NCI-H2029 treated with DMSO at 0.1 percent for 48 hours (cell line): Measurements from ENCODE around the gene CTDSP1.
A peak's percentile ranks its signal among the peaks of the same experiment; 100 is the strongest.

Experiments
- DNase-seq: peaks from one replicate; lab custom pipeline; 2025; lab: John Stamatoyannopoulos, UW

Gene CTDSP1

GRCh38 chr2:218400167-218400929, 680 bp downstream of the CTDSP1 start:
- no peak for DNase-seq

DNA sequence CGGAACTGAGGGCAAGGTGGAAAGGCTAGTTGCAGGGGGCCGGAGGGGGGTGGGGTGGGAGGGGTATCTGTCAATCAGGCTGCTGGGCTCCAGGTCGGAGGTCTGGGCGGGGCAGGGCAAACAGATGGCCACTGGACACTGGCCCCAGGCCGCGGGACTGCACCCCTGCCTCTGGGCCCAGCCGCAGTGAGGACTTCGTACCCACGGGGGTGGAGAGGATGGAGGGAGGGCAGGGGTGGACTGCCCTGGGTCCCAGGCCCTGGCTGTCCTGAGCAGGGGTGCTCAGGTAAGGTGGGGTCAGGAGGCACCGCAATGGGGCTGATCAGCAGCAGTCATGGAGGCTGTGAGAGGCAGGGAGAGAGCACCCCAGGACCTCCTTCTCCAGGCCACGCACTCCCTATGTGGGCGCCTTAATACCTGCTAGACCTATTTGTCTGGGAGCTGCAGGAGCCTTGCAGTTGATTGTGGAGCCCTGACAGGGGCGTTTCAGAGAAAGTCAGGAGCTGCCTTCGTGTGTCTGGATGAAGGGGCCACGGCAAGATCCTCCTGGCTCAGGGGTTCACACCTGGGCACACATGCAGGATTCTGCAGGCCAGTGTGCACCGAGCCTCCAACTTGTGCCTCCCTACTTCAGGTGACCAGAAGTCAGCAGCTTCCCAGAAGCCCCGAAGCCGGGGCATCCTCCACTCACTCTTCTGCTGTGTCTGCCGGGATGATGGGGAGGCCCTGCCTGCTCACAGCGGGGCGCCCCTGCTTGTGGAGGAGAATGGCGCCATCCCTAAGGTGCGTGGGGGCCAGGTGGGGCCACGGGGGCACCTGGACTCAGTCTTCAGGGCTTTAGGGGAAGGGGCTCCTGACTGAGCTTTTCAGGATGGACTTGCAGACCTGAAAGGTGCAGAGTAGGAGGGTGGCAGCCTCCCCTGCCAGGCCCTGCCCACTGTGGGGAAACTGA, 1.5 kb downstream of the CTDSP1 start:
- no peak for DNase-seq

- DNase-seq: no peak
Observed at GRCh38 chr2:218401890-218402289, 2.2 kb downstream of the CTDSP1 start.

DNA sequence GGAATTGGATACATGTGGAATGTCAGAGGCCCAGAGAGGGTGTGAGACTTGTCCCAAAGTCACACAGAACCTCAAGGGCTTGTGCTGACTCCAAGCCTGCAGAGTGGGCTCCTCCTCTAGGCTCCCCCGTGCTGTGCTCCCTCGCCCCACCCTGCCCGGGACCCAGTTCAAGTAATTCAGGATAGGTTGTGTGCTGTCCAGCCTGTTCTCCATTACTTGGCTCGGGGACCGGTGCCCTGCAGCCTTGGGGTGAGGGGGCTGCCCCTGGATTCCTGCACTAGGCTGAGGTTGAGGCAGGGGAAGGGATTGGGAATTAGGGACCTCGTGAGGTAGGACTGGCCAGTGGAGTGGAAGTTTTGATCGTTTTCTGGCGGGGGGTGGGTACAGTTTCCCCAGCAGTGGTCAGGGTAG, 2.8 kb downstream of the CTDSP1 start:
- no peak for DNase-seq

GRCh38 chr2:218402911-218403411, 3.3 kb downstream of the CTDSP1 start:
- DNase-seq: no peak

GRCh38 chr2:218403810-218404209, 4.1 kb downstream of the CTDSP1 start:
- DNase-seq: no peak

GRCh38 chr2:218404351-218405085, 4.8 kb downstream of the CTDSP1 start:
- DNase-seq: no peak

GRCh38 chr2:218405086-218405745, 5.5 kb downstream of the CTDSP1 start:
- DNase-seq: no peak

DNA sequence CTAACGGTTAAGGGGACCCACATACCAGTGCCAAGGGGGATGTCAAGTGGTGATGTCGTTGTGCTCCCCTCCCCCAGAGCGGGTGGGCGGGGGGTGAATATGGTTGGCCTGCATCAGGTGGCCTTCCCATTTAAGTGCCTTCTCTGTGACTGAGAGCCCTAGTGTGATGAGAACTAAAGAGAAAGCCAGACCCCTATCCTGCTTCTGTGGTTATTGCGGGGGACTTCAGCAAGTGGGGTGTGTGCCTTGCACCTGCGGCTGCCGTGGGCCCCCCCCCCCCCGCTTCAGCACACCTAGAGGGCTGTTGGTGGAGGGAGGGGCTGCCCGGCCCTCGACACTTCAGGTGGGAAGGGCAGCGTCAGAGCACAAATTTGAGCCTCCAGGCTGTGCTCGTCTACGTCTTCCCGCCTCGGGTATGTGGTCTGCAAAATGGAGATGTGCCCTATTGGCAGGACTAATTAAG, 6.1 kb downstream of the CTDSP1 start:
- no peak for DNase-seq

GRCh38 chr2:218406209-218406948, 6.7 kb downstream of the CTDSP1 start:
- peak; percentile 85 for DNase-seq

GRCh38 chr2:218406949-218407618, 7.4 kb downstream of the CTDSP1 start:
- no peak for DNase-seq

GRCh38 chr2:218407717-218408116, 8.0 kb downstream of the CTDSP1 start:
- no peak for DNase-seq

GRCh38 chr2:218418321-218418716, 18.7 kb downstream of the CTDSP1 start:
- DNase-seq: no peak

GRCh38 chr2:218418717-218419458, 19.2 kb downstream of the CTDSP1 start, which contains the start of gene VIL1:
TSS of gene VIL1 (plus strand) at chr2:218419123. CDS start at chr2:218423779, 4,656 bp downstream.
- DNase-seq: no peak

DNA sequence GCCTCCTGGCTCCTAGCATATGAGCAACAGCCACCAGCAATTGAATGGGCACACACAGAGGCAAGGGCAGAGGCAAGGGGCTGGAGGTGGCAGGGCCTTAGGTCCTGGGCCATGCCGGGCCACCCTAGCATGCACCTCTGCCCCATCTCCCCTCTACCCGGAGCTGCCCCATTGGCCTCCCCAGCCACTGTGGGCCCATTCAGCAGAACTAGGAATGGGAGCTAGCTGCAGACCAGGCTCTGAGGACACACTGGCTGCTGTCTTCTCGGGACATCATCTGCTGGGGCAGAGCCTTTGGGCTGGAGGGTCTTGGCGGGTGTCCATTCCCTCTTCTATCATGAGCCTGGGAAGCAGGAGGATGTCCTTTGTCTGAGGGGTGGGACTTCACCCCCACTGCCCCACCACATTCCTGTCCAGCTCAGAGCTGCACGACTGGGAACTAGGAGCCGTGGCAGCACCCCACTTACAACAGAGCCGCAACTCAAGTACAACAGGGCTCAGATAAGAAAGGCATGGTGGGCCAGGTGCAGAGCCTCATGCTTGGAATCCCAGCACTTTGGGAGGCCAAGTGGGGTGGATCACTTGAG, 20.1 kb downstream of the CTDSP1 start:
- no peak for DNase-seq

GRCh38 chr2:218421027-218421426, 21.4 kb downstream of the CTDSP1 start:
- no peak for DNase-seq

DNA sequence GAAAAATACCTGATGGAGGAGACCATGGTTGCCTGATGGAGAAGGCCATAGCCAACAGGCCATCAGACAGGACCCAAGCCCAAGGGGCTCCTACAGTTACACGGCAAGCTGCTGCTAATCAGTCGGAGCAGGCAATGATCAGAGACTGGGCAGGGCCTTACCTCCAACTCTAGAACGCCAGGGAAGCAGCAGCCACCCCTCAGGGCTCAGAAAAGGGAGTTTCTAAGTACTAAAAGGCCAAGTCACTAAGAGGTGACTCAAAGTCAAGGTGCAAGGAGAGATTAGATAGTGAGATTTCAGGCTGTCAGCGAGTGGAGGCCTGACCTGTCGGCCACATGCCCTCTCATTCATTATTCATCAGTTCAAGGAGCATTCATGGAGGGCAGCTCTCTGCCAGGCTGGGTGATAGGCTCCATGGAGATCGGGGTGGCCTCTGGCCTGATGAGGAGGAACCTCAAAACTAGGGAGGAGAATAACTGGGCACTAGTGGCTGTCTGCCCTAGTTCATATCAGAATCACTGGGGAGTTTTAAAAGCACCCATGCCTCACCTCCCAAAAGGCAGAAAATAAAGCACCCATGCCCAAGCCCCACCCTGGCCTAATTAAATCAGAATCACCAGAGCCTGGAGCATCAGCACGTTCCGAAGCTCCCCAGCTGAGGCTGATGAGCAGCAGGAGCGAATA, 22.9 kb downstream of the CTDSP1 start:
- no peak for DNase-seq

DNA sequence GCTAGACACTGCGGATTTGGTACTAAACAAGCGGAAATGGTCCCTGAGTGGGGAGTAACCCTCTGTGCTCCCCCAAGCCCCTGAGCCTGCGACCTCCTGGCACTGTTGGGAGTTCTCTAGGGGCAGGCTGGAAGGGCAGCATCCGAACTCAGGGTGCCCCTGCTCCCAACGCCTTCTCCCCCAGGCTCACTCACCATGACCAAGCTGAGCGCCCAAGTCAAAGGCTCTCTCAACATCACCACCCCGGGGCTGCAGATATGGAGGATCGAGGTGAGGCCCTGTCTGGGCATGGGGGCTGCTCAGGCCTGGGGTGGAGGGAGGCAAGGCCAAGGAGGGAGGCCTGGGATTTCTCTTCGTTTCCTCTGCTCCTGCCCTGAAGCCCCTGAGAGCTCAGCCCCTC, 23.9 kb downstream of the CTDSP1 start:
- no peak for DNase-seq
